ENCODE results near the gene NET1.

The NET1 gene

DNA sequence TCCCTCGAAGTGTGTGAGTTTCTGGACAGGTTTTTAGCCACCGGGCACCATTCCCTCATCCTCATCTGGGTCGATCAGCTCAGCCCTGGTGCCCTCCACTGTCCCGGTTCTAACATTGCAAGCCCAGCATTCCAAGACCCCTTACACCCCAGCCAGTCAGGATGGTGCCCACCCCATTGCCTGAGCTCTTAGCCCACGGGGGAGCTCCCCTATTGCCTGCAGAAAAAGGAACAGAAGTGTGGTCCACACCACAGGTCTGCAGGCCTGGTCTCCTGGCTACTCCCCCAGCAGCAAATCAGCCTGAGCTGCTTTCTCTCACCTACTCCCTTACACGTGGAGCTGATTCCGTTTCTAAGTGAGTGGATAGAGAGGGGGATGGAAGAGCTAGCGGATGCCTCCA, 82.3 kb downstream of the NET1 start:
- DNase-seq (ENCODE audit: low spot score), result no peak
- in situ Hi-C loops (cut with MboI; ENCODE audit: low sequenced_read_pairs, unreplicated experiment), result no loop called here
- TF ChIP-seq, protein P1, sequence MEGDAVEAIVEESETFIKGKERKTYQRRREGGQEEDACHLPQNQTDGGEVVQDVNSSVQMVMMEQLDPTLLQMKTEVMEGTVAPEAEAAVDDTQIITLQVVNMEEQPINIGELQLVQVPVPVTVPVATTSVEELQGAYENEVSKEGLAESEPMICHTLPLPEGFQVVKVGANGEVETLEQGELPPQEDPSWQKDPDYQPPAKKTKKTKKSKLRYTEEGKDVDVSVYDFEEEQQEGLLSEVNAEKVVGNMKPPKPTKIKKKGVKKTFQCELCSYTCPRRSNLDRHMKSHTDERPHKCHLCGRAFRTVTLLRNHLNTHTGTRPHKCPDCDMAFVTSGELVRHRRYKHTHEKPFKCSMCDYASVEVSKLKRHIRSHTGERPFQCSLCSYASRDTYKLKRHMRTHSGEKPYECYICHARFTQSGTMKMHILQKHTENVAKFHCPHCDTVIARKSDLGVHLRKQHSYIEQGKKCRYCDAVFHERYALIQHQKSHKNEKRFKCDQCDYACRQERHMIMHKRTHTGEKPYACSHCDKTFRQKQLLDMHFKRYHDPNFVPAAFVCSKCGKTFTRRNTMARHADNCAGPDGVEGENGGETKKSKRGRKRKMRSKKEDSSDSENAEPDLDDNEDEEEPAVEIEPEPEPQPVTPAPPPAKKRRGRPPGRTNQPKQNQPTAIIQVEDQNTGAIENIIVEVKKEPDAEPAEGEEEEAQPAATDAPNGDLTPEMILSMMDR (IDR thresholded peaks at IDR 0.05; ENCODE audit: borderline replicate concordance, control extremely low read depth, extremely low read depth, insufficient read depth, missing control alignments), result no peak

DNA sequence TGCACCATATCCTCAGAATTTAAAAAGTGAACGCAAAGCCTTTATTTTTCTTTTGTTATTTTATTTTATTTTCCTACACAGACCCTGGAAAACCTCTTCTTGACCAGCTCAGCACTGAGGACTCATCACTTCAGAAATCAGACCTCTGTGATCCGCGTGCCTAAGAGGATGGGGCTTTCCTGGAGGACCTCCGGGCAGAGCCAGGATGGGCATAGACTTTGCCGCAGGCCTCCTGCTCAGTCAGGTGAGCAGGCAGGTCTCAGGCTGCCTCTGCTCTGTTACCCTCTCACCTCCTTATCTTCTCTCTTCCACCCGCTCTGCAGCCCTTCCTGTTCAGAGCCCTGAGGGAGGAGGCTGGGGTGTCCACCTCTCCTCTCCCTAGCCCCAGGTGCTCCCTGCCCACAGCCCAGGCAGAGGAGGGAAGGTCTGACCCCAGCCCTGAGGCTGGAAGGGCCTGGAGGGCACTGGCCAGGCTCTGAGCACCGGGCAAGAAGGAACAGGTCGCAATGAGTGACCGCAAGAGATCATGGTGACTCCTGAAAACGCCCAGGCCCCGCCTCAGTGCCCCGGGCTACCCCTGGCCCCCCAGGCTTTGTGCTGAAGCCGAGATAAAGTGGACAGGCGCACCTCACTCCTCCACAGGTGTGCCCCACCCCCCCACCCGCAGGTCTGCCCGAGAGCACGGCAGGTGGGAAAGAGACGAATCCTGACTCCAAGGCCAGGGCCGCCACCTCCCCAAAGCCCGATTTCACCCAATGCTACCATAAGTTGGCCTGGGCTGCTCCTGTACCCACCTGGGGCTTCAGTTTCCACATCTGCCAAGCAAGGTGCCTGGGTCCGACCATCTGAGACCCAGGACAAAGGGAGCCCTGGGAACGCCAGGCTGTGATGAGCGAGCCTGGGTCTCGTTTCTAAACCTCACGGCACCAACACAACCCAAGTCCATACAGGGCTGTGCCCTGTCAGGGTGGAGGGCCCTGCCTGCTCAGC, 84.2 kb downstream of the NET1 start:
- in situ Hi-C loops (cut with MboI; ENCODE audit: low sequenced_read_pairs, unreplicated experiment), result no loop called here
- DNase-seq (ENCODE audit: low spot score), result no peak
- TF ChIP-seq, protein P1 (IDR thresholded peaks at IDR 0.05; ENCODE audit: borderline replicate concordance, control extremely low read depth, extremely low read depth, insufficient read depth, missing control alignments), result no peak

DNA sequence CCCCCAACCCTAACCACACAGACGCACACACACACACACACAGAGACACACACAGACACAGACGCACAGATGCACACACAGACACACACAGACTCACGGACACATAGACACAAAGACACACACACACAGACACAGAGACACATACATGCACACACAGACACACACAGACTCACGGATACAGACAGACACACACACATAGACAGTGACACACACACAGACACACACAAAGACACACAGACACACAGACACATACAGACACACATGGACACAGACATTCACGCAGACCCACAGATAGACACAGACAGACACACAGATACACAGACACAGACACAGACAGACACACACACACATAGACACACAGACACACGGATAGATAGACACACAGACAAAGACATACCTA, 84.9 kb downstream of the NET1 start:
- no peak for DNase-seq (ENCODE audit: low spot score)
- TF ChIP-seq, protein P1 (IDR thresholded peaks at IDR 0.05; ENCODE audit: borderline replicate concordance, control extremely low read depth, extremely low read depth, insufficient read depth, missing control alignments), result no peak
- in situ Hi-C loops (cut with MboI; ENCODE audit: low sequenced_read_pairs, unreplicated experiment), result no loop called here

DNA sequence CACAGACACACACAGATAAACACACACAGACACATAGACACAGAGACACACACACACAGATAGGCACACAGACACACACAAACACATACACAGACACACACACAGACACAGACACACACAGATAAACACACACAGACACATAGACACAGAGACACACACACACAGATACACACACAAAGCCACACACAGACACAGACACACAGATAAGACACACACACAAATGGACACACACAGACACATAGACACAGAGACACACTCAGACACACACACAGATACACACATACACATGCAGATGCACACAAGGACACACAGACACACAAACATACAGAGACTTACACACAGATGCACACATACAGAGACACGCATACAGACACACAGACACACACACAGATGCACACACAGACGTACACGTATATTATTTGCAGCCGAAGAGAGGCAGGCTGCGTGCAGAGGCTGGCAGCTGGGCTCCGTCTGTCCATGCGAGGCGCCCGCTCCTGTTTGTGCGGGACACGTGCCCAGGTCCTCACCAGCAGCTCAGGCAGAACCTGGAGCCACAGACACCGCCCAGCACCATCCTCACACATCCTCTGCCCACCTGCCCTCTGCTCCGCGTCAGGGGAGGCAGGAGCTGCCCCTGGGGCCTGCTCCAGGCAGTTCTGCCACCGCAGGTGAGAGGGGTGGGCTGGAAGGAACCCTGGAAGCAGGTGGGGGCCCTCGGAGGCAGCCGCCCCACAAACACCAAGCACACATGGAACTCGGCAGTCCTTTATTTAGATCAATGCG, 85.8 kb downstream of the NET1 start:
- DNase-seq (ENCODE audit: low spot score), result no peak
- TF ChIP-seq, protein P1 (IDR thresholded peaks at IDR 0.05; ENCODE audit: borderline replicate concordance, control extremely low read depth, extremely low read depth, insufficient read depth, missing control alignments), result no peak
- in situ Hi-C loops (cut with MboI; ENCODE audit: low sequenced_read_pairs, unreplicated experiment), result no loop called here

DNA sequence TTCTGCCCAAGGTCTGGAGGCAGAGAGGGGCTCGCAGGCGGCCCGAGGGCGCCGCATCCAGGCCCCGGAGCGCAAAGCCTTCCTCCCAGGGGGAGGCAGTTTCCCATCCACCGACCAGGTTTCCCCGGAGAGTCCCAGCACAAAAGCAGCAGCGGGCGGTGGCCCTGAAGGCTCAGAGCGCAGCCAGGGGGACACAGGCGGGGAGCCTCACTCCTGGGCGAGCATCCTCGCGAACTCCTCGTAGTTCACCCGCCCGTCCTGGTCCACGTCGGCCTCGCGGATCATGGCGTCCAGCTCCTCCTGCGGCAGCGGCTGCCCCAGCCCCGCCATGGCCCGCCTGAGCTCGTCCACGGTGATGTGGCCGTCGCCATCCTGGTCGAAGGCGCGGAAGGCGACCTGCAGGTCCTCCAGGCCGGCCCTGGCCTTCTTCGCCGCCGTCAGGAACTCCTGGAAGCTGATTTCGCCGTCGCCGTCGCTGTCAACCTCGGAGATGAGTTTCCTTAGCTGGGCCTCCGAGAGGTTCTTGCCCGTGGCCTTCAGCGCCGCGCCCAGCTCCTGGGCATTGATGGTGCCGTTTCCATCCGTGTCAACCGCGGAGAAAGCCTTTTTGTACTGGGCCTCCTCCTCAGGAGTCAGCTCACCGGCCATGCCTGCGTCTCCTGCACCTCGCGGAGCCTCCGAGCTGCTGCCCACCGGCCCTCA, 86.6 kb downstream of the NET1 start:
- in situ Hi-C loops (cut with MboI; ENCODE audit: low sequenced_read_pairs, unreplicated experiment), result no loop called here
- no peak for DNase-seq (ENCODE audit: low spot score)
- TF ChIP-seq, protein P1 (IDR thresholded peaks at IDR 0.05; ENCODE audit: borderline replicate concordance, control extremely low read depth, extremely low read depth, insufficient read depth, missing control alignments), result no peak

DNA sequence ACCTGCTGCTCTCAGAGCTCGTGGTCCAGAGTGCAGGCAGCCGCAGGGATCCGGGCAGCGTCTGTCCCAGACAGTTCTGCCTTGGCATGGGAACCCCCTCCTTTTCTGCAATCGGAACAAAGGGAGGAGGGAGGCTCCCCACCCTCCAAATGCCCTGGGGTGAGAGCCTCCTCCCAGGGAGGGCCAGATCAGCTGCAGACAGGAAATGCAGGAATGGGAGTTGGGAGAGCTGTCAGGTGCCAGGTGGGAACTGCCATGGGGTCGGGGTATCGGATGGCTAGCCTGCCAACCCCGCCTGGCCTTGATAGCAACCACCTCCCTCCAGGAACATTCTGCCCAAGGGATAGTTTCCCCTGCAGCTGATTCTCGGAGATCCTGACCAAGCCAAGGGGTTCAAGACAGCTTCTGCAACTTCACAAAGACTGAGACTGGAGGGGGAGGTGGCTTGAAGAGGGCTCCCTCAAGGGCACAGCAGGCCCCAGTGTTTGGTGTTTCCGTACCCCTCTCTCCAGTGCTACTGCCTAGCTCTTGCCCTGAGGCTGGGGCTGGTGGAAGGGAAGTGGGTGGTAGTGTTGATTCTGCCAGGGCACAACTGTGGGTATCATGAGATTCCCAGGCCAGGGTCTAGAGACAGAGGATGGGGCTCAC, 87.3 kb downstream of the NET1 start, which contains the start of gene CALML5:
Gene CALML5, minus strand, starts transcription at position 78 of the 648 bp plus-strand sequence. CDS start 132 bp downstream, outside the sequence.
- no peak for DNase-seq (ENCODE audit: low spot score)
- in situ Hi-C loops (cut with MboI; ENCODE audit: low sequenced_read_pairs, unreplicated experiment), result no loop called here
- TF ChIP-seq, protein P1 (IDR thresholded peaks at IDR 0.05; ENCODE audit: borderline replicate concordance, control extremely low read depth, extremely low read depth, insufficient read depth, missing control alignments), result no peak
